Head of caudate nucleus (tissue), 42 donors: ENCODE data around the gene IGLL5.
"Not testable (repeated sequence)": the region's sequence is repeated elsewhere in the genome, so short reads cannot be mapped to it uniquely, and the experiment has no call there.

Source experiments
- DNase-seq, 42 donors: peaks; one replicate each; pipeline versions ENCODE4 v3.0.0 to v3.0.0-alpha.2; 2020 to 2021; ENCODE audit warnings: mixed read lengths in 7 of 42
- intact Hi-C: fragments of 100-400 bp; cut with DNase I; formaldehyde crosslinking; loops from one replicate; pipeline ENCODE4 v1.15.0; 2022

Gene IGLL5

GRCh38 chr22:22895776-22896445, 8.3 kb downstream of the IGLL5 start:
- intact Hi-C loops, result no loop called here
- peak in 2 of 42 donors; percentile 6 to 13 for DNase-seq

GRCh38 chr22:22896601-22897000, 9.0 kb downstream of the IGLL5 start:
- intact Hi-C loops, result no loop called here
- DNase-seq, result no peak

GRCh38 chr22:22897091-22897490, 9.5 kb downstream of the IGLL5 start:
- peak in 1 of 42 donors; percentile 10 for DNase-seq
- intact Hi-C loops, result no loop called here

GRCh38 chr22:22897947-22898346, 10.3 kb downstream of the IGLL5 start:
- no peak for DNase-seq
- intact Hi-C loops, result no loop called here

- intact Hi-C loops, result not testable (repeated sequence)
- peak in 3 of 42 donors; percentile 2 to 10 (median 7) for DNase-seq
Measured at GRCh38 chr22:22898411-22898950, 10.9 kb downstream of the IGLL5 start.

- DNase-seq, intact Hi-C loops: not testable (repeated sequence)
Measured at GRCh38 chr22:22899342-22900080, 11.9 kb downstream of the IGLL5 start.

- intact Hi-C loops, DNase-seq: not testable (repeated sequence)
Measured at GRCh38 chr22:22900527-22901205, 13.1 kb downstream of the IGLL5 start.

- DNase-seq, result no peak
- intact Hi-C loops, result no loop called here
Measured at GRCh38 chr22:22901578-22902218, 14.1 kb downstream of the IGLL5 start.

- DNase-seq, result peak in 1 of 42 donors; percentile 37
- intact Hi-C loops, result no loop called here
Measured at GRCh38 chr22:22902247-22903001, 14.8 kb downstream of the IGLL5 start.

- no peak for DNase-seq
- intact Hi-C loops, result no loop called here
Measured at GRCh38 chr22:22903355-22903777, 15.8 kb downstream of the IGLL5 start.

GRCh38 chr22:22903781-22904192, 16.2 kb downstream of the IGLL5 start:
- intact Hi-C loops, DNase-seq: not testable (repeated sequence)

GRCh38 chr22:22904736-22905135, 17.1 kb downstream of the IGLL5 start:
- DNase-seq, intact Hi-C loops: not testable (repeated sequence)

- DNase-seq, intact Hi-C loops: not testable (repeated sequence)
Measured at GRCh38 chr22:22906391-22906790, 18.8 kb downstream of the IGLL5 start.

GRCh38 chr22:22906907-22907550, 19.4 kb downstream of the IGLL5 start:
- intact Hi-C loops, result no loop called here
- no peak for DNase-seq

- no peak for DNase-seq
- intact Hi-C loops, result no loop called here
Measured at GRCh38 chr22:22907551-22908494, 20.2 kb downstream of the IGLL5 start.

- no peak for DNase-seq
- intact Hi-C loops, result no loop called here
Measured at GRCh38 chr22:22908495-22908861, 20.9 kb downstream of the IGLL5 start.
